GM21576 (cell line): Measurements from ENCODE around the gene MYL6B.
A peak's percentile ranks its signal among the peaks of the same experiment; 100 is the strongest.
"Not testable (repeated sequence)": the region's sequence is repeated elsewhere in the genome, so short reads cannot be mapped to it uniquely, and the experiment has no call there.

Source experiments
- ATAC-seq: cut with Tn5 transposase; IDR thresholded peaks from one replicate; pipeline ENCODE4 v1.9.1; 2021; ENCODE audit warnings: mild to moderate bottlenecking, moderate library complexity; ENCODE audit not compliant: unreplicated experiment

MYL6B gene

GRCh38 chr12:56151672-56152131 lies 685 bp upstream of the MYL6B start:
- peak; percentile 45 for ATAC-seq

- no peak for ATAC-seq
Measured at GRCh38 chr12:56152756-56153677, 630 bp downstream of the MYL6B start.

DNA sequence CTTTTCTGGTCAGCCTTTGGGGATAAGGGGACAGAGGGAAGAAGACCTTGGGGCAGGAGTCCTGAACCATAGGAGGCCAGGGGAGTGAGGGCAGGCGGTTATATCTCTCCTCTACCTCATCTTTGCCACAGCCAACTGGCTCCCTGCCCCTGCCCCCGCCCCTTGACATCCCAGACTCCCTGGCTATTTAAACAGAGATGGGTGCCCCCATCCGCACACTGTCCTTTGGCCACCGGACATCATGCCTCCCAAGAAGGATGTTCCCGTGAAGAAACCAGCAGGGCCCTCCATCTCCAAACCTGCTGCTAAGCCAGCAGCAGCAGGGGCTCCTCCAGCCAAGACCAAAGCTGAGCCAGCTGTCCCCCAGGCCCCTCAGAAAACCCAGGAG lies 1.3 kb downstream of the MYL6B start:
- no peak for ATAC-seq

DNA sequence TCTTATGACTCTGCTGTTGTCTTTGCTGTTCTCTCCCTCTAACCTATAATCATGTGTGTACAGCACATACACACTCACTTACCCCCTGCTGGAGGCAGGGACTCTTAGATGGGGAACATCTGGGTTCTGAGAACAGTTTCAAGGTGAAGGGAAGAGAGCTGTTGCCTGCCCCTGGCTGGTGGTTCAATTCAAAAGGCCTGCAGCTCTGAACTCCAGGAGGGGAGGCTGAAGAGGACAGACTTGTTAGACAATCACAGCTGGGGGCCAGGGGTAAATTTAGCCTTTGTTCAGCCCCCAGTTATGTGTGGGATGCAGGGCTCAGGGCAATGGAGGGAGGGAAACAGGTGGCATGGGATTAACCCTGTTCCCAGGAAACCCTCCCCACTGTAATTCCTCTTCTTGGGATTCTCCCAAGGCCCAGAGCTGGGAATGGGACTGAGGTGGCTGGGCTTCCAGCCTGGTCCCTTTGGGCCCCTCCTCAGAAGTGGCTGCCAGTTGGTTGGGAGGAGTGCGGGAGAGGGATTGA lies 1.9 kb downstream of the MYL6B start:
- no peak for ATAC-seq

- no peak for ATAC-seq
Measured at GRCh38 chr12:56154818-56155217, 2.4 kb downstream of the MYL6B start.

DNA sequence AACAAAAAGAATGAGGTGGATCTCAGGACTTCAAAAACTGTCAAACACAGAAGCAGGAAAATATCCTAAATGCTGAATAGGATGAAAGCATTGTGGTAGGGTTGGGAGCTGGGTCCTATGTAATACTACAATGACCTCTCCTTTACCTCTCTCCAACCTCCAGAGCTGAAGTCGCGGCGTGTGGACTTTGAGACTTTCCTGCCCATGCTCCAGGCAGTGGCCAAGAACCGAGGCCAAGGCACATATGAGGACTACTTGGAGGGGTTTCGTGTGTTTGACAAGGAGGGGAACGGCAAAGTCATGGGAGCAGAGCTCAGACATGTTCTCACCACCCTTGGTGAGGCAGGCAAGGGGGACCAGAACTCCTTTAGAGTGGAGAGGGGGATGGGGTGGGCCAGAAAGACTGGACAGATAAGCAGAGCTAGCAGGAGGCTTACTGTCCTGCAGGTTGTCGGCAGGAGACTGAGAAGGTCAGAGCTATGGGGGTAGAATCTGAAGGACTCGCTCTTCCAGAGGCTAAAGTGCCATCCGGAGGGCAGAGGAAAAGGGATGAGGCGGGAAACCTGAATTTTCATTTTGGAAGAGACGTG lies 3.0 kb downstream of the MYL6B start:
- ATAC-seq, result no peak

- not testable (repeated sequence) for ATAC-seq
Measured at GRCh38 chr12:56156464-56157200, 4.2 kb downstream of the MYL6B start.

DNA sequence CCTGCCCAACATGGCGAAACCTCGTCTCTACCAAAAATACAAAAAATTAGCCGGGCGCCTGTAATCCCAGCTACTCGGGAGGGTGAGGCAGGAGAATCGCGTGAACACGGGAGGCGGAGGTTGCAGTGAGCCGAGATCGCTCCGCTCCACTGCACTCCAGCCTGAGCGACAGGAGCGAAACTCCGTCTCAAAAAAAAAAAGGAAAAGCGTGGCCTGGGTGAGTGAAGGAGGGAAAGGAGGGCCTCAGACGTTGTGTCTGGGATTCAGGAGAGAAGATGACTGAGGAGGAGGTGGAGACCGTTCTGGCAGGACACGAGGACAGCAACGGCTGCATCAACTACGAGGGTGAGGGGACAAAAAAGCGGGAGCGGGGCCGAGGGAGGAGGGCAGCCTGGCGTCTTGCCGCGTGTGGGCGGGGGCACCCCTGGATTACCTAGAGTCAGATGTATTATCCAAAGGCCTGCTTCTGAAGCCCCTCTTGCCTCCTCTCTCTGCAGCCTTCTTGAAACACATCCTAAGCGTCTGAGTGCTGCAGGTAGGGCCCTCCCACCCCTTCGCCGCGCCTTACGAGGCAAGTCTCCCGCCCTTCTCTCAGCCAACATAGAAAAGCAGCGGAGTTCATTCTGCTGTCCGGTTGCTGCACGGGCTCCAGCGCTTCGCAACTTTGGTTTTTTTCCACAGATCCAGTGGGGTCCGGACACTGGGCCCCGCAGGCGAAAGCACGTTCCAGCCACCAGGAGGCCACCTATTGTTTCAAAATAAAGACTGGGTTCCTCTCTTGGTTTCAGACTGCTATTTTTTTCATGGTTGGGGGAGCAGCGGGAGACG lies 5.0 kb downstream of the MYL6B start:
- peak; percentile 43 for ATAC-seq

- ATAC-seq, result peak; percentile 80
Measured at GRCh38 chr12:56158029-56158925, 5.9 kb downstream of the MYL6B start, which contains the start of gene MYL6. Gene MYL6, plus strand, starts transcription at chr12:56158359. Its CDS starts 43 bp downstream, at chr12:56158402.

GRCh38 chr12:56158926-56159461 lies 6.6 kb downstream of the MYL6B start:
- ATAC-seq, result no peak

DNA sequence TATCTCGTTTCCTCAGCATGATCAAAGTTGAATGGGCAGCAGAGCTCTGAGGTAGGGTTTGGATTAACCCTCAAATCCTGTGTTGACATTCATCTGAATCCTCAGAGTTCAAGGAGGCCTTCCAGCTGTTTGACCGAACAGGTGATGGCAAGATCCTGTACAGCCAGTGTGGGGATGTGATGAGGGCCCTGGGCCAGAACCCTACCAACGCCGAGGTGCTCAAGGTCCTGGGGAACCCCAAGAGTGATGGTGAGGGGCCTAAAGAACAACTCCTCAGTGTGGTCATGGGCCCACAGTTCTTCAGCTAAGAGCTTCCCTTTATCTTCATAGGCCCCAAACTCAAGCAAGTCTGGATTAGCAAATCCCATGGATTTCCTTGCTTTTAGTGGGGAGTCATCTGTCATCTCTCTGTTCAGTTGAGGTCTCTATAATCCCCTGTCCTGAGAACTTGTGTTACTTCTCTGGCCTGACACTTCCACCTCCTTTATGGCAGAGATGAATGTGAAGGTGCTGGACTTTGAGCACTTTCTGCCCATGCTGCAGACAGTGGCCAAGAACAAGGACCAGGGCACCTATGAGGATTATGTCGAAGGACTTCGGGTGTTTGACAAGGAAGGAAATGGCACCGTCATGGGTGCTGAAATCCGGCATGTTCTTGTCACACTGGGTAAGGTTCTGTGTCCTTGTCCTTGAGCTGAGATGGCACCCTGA lies 7.2 kb downstream of the MYL6B start:
- no peak for ATAC-seq

DNA sequence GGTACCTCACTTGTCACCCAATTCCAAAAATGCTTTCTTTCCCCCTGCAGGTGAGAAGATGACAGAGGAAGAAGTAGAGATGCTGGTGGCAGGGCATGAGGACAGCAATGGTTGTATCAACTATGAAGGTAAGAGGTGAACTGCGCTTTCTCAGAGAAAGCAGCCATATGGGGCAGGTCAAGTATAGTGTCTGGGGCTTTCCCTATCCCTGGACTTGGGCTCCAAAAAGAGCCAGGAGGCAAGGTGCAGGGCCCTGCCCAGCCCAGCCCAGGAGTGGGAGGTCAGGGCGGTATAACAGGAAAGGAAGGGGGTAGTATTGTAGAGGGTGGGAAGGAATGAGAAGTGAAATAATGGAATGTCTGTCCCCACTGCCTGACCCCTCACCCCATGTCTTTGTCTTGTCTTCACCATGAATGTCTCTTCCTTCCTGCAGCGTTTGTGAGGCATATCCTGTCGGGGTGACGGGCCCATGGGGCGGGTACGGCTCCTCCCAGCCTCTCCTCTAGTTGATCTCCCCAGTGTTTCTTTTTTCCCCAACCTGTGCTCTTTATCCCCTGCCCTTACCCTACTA lies 7.9 kb downstream of the MYL6B start:
- no peak for ATAC-seq

GRCh38 chr12:56160894-56161689 lies 8.7 kb downstream of the MYL6B start:
- ATAC-seq, result no peak

DNA sequence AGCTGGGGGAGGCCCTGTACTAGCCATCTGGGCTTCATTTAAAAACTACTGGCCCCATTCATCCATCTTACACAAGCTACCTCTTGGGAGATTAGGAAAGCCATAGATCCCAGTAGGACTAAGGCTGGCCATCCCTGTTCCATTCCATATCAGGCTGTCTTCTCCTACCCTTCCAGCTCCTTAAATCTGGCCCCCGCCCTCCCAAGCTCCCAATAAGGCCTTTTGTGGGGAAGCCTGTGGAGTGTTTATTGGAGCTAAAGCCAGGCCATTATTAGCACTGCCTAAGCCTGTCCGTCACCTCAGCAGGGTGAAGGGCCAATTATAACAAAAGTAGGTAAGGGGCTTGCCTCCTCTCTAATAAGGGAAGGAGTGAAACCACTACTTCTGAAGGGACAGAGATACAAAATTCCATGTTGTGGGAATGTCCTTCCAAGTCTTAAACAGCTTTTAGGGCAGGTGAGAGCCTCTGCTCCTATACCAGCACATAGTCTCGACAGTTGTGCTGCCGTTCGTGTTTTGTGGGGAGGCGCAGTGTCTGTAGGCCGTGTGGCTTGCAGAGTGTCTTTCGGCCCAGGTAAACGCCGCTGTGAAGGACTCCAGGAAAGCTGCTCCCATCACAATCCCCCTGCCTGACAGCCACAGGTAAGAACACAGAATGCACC lies 9.4 kb downstream of the MYL6B start:
- ATAC-seq, result no peak

DNA sequence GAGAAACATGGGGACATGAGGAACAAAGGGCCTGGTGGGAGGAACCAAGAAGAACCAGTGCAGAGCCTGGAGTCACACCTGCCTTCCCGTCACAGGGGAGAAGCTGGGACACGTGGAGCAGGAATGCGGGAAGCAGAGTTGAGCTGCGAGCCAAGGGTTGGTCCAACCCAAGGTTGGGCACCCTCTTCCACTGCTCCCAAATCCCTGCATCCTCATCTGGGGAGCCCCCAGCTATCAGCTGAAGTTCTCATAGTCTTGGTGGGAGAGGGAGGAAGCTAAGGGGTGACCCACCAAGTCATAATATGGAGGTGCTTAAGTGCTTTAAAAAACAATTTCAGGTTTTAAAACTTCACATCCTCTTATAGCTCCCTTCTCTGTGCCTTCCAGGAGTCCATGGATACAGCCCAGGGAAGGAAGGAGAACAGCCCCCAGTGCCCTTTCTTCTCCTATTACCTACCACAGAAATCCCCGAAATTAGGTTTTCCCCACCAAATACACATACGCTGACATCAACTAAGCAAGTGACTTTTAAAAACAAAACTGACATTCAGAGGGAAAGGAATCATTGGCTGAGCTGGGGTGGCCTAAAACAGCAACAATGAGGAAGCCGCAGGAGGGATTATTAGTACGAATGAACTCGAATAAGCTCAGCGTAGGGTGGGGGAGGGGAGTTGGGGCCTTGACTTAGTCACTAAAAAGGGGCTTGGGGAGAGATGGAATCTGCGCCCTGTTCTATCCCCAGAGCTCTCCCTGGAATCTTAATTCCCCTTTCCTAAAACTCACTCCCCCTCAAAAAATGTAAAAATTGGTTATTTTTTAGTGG lies 10.3 kb downstream of the MYL6B start:
- ATAC-seq, result no peak
